ES-I3 (cell line): Measurements from ENCODE around the gene TAF10.

Experiments
- H3K36me3 ChIP-seq: 2 replicates; pipeline ENCODE4 v1.6.1; 2013; ENCODE audit warnings: mild to moderate bottlenecking, low read length, control low read depth, moderate library complexity; ENCODE audit not compliant: insufficient read depth
- H3K4me1 ChIP-seq: 2 replicates; pipeline ENCODE4 v1.6.1; 2013; ENCODE audit warnings: mild to moderate bottlenecking, control low read depth, low read length; ENCODE audit not compliant: insufficient read depth
- H3K9ac ChIP-seq: 2 replicates; pipeline ENCODE4 v1.6.1; 2013; ENCODE audit warnings: low read depth, mild to moderate bottlenecking, low read length, moderate library complexity
- H3K9me3 ChIP-seq: 2 replicates; pipeline ENCODE4 v1.6.1; 2013; ENCODE audit warnings: mild to moderate bottlenecking, low read length, moderate library complexity; ENCODE audit not compliant: control insufficient read depth, insufficient read depth

Gene TAF10

GRCh38 chr11:6576471-6577373, 35.3 kb downstream of the TAF10 start:
- Histone ChIP-seq H3K9me3 (no peaks in the 10 kb centered on the region), H3K36me3 (no peaks in the 10 kb centered on the region), H3K9ac (no peak overlapping the region), H3K4me1 (no peaks in the 10 kb centered on the region)

- Histone ChIP-seq H3K9ac (no peak overlapping the region), H3K9me3 (no peaks in the 10 kb centered on the region; the same call in 1 of the 2 replicates), H3K4me1 (no peaks in the 10 kb centered on the region), H3K36me3 (no peaks in the 10 kb centered on the region)
These were observed 37.0 kb downstream of the TAF10 start for GRCh38 chr11:6574816-6575715.

GRCh38 chr11:6572215-6572614, 39.8 kb downstream of the TAF10 start:
- no peaks in the 10 kb centered on the region; the same call in 1 of the 2 replicates for H3K9me3 ChIP-seq
- no peak overlapping the region for H3K9ac ChIP-seq
- no peaks in the 10 kb centered on the region for H3K36me3 ChIP-seq
- peaks cover 4% of the 10 kb centered on the region; the same call in 1 of the 2 replicates for H3K4me1 ChIP-seq

DNA sequence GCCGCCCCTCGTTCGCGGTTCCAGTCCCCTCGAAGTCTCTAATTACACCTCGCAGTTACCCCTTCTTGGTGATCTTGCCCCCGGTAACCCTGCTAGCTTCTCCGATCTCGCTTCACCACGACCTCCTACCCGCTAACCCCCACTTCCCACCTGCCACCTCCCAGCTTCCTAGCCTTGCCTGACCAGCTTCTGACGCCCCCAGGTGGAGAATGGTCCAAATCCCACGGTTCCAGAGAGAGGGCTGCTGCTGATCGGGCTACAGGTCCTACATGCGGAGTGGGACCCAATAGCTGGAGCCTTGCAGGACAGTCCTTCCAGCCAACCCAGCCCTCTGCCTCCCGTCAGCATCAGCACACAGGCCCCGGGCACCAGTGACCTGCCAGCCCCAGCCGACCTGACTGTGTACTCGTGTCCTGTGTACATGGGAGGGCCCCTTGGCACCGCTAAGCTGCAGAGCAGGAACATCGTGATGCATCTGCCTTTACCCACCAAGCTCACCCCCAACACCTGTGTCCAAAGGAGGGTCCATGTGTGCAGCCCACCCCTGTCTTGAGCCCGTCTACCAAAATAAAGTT, 40.5 kb downstream of the TAF10 start:
- H3K36me3 ChIP-seq = no peaks in the 10 kb centered on the region
- no peak overlapping the region for H3K9ac ChIP-seq
- no peaks in the 10 kb centered on the region; the same call in 1 of the 2 replicates for H3K9me3 ChIP-seq
- H3K4me1 ChIP-seq = peaks cover 4% of the 10 kb centered on the region; the same call in 1 of the 2 replicates

GRCh38 chr11:6570691-6571427, 41.2 kb downstream of the TAF10 start:
- no peak overlapping the region for H3K9ac ChIP-seq
- H3K36me3 ChIP-seq = no peaks in the 10 kb centered on the region
- peaks cover 4% of the 10 kb centered on the region; the same call in 1 of the 2 replicates for H3K4me1 ChIP-seq
- H3K9me3 ChIP-seq = no peaks in the 10 kb centered on the region; the same call in 1 of the 2 replicates

GRCh38 chr11:6569706-6570105, 42.3 kb downstream of the TAF10 start:
- Histone ChIP-seq H3K9ac (no peak overlapping the region), H3K9me3 (no peaks in the 10 kb centered on the region; the same call in 1 of the 2 replicates), H3K36me3 (no peaks in the 10 kb centered on the region), H3K4me1 (peaks cover 8% of the 10 kb centered on the region)

- Histone ChIP-seq H3K36me3 (no peaks in the 10 kb centered on the region), H3K4me1 (peaks cover 10% of the 10 kb centered on the region), H3K9me3 (no peaks in the 10 kb centered on the region; the same call in 1 of the 2 replicates), H3K9ac (no peak overlapping the region)
These were observed 43.7 kb downstream of the TAF10 start for GRCh38 chr11:6568191-6568918.

- Histone ChIP-seq H3K9me3 (no peaks in the 10 kb centered on the region; the same call in 1 of the 2 replicates), H3K4me1 (peaks cover 18% of the 10 kb centered on the region), H3K36me3 (no peaks in the 10 kb centered on the region), H3K9ac (no peak overlapping the region)
These were observed 44.7 kb downstream of the TAF10 start for GRCh38 chr11:6567371-6567745.

DNA sequence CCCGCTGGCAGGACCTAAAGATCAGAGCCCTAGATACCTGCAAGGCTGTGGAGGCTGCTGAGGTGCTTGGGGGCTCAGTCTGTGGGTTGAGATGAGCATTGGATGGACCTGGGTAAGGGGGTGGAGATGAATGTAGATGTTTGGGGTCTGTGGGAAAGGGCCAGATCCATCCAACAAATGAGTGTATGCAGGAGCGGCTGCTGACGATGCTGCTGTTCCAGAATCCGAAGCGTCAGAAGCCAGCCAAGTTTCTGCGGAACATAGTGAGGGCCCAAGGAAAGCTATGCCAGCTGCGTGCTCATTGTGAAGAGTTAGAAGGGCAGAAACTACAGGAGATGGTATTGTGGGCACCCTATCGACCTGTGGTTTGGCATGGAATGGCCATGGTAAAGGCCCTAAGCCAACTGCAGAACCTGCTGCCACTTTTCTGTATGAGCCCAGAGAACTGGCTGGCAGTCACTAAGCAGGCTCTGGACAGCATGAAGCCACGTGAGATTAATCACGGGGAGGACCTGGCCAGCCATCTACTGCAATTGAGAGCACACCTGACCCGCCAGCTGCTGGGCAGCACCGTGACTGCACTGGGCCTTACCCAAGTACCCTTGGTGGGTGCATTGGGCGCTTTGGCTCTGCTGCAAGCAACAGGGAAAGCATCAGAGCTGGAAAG, 45.2 kb downstream of the TAF10 start:
- H3K9me3 ChIP-seq = no peaks in the 10 kb centered on the region; the same call in 1 of the 2 replicates
- H3K9ac ChIP-seq = no peak overlapping the region
- peaks cover 18% of the 10 kb centered on the region for H3K4me1 ChIP-seq
- no peaks in the 10 kb centered on the region for H3K36me3 ChIP-seq

- Histone ChIP-seq H3K9ac (no peak overlapping the region), H3K9me3 (no peaks in the 10 kb centered on the region; the same call in 1 of the 2 replicates), H3K36me3 (no peaks in the 10 kb centered on the region), H3K4me1 (peaks cover 18% of the 10 kb centered on the region)
These were observed 45.9 kb downstream of the TAF10 start for GRCh38 chr11:6565988-6566703.

GRCh38 chr11:6565325-6565724, 46.7 kb downstream of the TAF10 start:
- no peak overlapping the region for H3K9ac ChIP-seq
- no peaks in the 10 kb centered on the region for H3K9me3 ChIP-seq
- H3K4me1 ChIP-seq = peaks cover 18% of the 10 kb centered on the region
- no peaks in the 10 kb centered on the region for H3K36me3 ChIP-seq

DNA sequence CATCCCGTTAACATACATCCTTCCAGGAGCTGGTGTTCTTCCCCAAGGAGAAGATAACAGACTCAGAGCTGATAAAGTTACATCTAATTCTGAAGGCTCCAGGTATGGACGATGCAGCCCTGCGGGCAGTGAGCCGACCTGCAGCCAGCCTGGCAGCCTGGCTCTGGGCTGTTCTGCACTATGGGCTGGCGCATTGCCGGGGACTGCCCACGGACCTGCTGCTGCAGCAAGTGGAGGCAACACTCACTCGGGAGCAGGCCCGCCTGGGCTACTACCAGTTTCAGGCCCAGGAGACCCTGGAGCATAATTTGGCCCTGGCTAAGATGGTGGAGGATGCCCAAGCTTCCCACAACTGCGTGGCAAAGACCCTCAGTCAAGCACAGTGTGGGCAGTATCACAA, 48.3 kb downstream of the TAF10 start:
- no peaks in the 10 kb centered on the region for H3K36me3 ChIP-seq
- peaks cover 18% of the 10 kb centered on the region for H3K4me1 ChIP-seq
- no peaks in the 10 kb centered on the region for H3K9me3 ChIP-seq
- no peak overlapping the region for H3K9ac ChIP-seq
